ENCODE measurements around the gene DPP6. TPM values are rescaled to one million over a fixed set of nuclear protein-coding genes. Genes with fewer than 3 reads are reported as not detected.

The DPP6 gene
- total and polyA plus RNA-seq, 2 of the 8 experiments (the other 6 are each of a cell fraction or from before 2014, with no cell fraction given), result 4.7 to 6.8 TPM

- TF ChIP-seq BACH1 (IDR thresholded peaks at IDR 0.05; ENCODE audit: low read length), result no peak
- no peak for TF ChIP-seq EGR1 (IDR thresholded peaks at IDR 0.05; ENCODE audit: borderline replicate concordance, low read depth, low read length)
- no peak for TF ChIP-seq EP300 (IDR thresholded peaks at IDR 0.05; ENCODE audit: borderline replicate concordance in 1 of 2, low read depth in 2 of 2, low read length in 2 of 2)
- no peak for TF ChIP-seq RNF2 (IDR thresholded peaks at IDR 0.05; ENCODE audit: borderline replicate concordance, low read depth, low read length, missing control alignments, poor library complexity, severe bottlenecking)
- TF ChIP-seq EZH2 (IDR thresholded peaks at IDR 0.05; ENCODE audit: low read depth, low read length, severe bottlenecking), result no peak
- TF ChIP-seq RXRA (IDR thresholded peaks at IDR 0.05; ENCODE audit: insufficient read depth, low read depth, low read length), result no peak
- no peak for TF ChIP-seq GABPA (IDR thresholded peaks at IDR 0.05; ENCODE audit: borderline replicate concordance, insufficient read depth, low read length)
- CTCF ChIA-PET (ENCODE audit: partially characterized antibody), result no interaction called here
These were observed 790.4 kb downstream of the DPP6 start for GRCh38 chr7:154842591-154842990.

More at GRCh38 chr7:154842591-154842990, 790.4 kb downstream of the DPP6 start:
- Histone ChIP-seq H3K56ac (replicated peaks; ENCODE audit: insufficient read length, low read depth, low read length) (no peak overlapping the region), H3K23ac (ENCODE audit: insufficient read length) (no peak overlapping the region), H3K4me3 (ENCODE audit: extremely low read depth in 1 of 4, insufficient read depth in 2 of 4, low read depth in 3 of 4, low read length in 4 of 4) (no peak overlapping the region), H3K18ac (ENCODE audit: extremely low read depth, low read length) (no peak overlapping the region), H4K91ac (replicated peaks; ENCODE audit: insufficient read length, low read length) (no peak overlapping the region), H4K5ac (ENCODE audit: insufficient read length, low read depth, low read length) (no peak overlapping the region), H2BK120ac (replicated peaks; ENCODE audit: low read depth, low read length) (no peak overlapping the region), H3K27me3 (replicated peaks in 1 of 4; ENCODE audit: control insufficient read depth in 3 of 4, extremely low read depth in 1 of 4, insufficient read depth in 3 of 4, low read length in 3 of 4) (no peaks in the 10 kb centered on the region), H3K14ac (ENCODE audit: insufficient read length) (no peak overlapping the region), H3K36me3 (ENCODE audit: control insufficient read depth in 2 of 4, insufficient read depth in 4 of 4, low read length in 3 of 4) (no peaks in the 10 kb centered on the region), H4K20me1 (replicated peaks in 1 of 2; ENCODE audit: control insufficient read depth in 1 of 2, insufficient read depth in 2 of 2, low read length in 2 of 2) (no peaks in the 10 kb centered on the region), H2BK5ac (ENCODE audit: low read depth, low read length) (no peak overlapping the region), H3K23me2 (ENCODE audit: low read depth, low read length) (no peaks in the 10 kb centered on the region), H3K9ac (replicated peaks in 1 of 4; ENCODE audit: extremely low read depth in 1 of 4, low read depth in 3 of 4, low read length in 3 of 4) (no peak overlapping the region), H2BK15ac (ENCODE audit: low read length) (no peak overlapping the region), H3K4me1 (replicated peaks in 1 of 4; ENCODE audit: control insufficient read depth in 3 of 4, insufficient read depth in 4 of 4, low read length in 3 of 4) (no peaks in the 10 kb centered on the region; a peak in 1 of 7 replicates), H3K4me2 (ENCODE audit: insufficient read depth in 1 of 2, low read depth in 2 of 2, low read length in 2 of 2) (no peak overlapping the region), H4K8ac (ENCODE audit: extremely low read depth, insufficient read depth, low read length) (no peak overlapping the region), H2BK20ac (ENCODE audit: low read length) (no peak overlapping the region), H3K79me1 (ENCODE audit: low read depth, low read length) (no peaks in the 10 kb centered on the region), H3K9me3 (ENCODE audit: insufficient read depth in 2 of 2, low read depth in 1 of 2, low read length in 1 of 2) (no peaks in the 10 kb centered on the region), H3K4ac (replicated peaks; ENCODE audit: insufficient read length, low read depth, low read length) (no peak overlapping the region), H2AK5ac (ENCODE audit: low read depth, low read length) (no peak overlapping the region), H2BK12ac (ENCODE audit: low read depth, low read length) (no peak overlapping the region), H2AFZ (ENCODE audit: low read length) (no peak overlapping the region), H3K79me2 (ENCODE audit: control insufficient read depth in 1 of 2, insufficient read depth in 2 of 2, low read length in 2 of 2) (no peaks in the 10 kb centered on the region), H3K27ac (ENCODE audit: low read depth, low read length) (no peak overlapping the region)
- POLR2A ChIA-PET (ENCODE audit: partially characterized antibody), result no interaction called here
- no peak for FAIRE-seq
- 86% methylated on average over 6 of the region's 6 CpGs; no CpG with 5 or more reads in 1 of the 2 experiments for WGBS, 2 experiments (ENCODE audit: extremely low coverage in 1 of 2, insufficient coverage in 1 of 2, insufficient read length in 1 of 2, insufficient replicate concordance in 2 of 2, low coverage in 1 of 2, low lambda C conversion rate in 2 of 2, missing lambda C conversion rate in 1 of 2)
- no peak for DNase-seq (ENCODE audit: low read depth in 1 of 2, low spot score in 2 of 2)
